Vagina (tissue), 2 donors: Measurements from ENCODE around the gene FUCA1.
"Not testable (repeated sequence)": the region's sequence is repeated elsewhere in the genome, so short reads cannot be mapped to it uniquely, and the experiment has no call there.

ENCODE experiments used
- POLR2A ChIP-seq, 2 donors: fragments of 450-650 bp; IDR thresholded peaks; one replicate each; pipeline ENCODE4 v1.6.1; 2017; ENCODE audit warnings: antibody characterized with exemption in 2 of 2, mild to moderate bottlenecking in 2 of 2, moderate library complexity in 2 of 2
- POLR2AphosphoS5 ChIP-seq, 2 donors: sonication (generic); formaldehyde crosslinking; IDR thresholded peaks; one replicate each; pipeline ENCODE4 v1.9.0; 2017; ENCODE audit warnings: antibody characterized with exemption in 2 of 2, mild to moderate bottlenecking in 2 of 2, low read depth in 1 of 2; ENCODE audit not compliant: insufficient read depth in 1 of 2
- TF ChIP-seq, protein P1 (sequence below), 3 experiments: fragments of 450-650 bp in 2 of 3; fragments of 200-600 bp in 1 of 3; sonication (generic) in 1 of 3; IDR thresholded peaks; one replicate each; pipeline ENCODE4 v1.5.1; 2017 to 2019; ENCODE audit warnings: antibody characterized with exemption in 3 of 3, mild to moderate bottlenecking in 2 of 3, moderate library complexity in 2 of 3

DNA sequence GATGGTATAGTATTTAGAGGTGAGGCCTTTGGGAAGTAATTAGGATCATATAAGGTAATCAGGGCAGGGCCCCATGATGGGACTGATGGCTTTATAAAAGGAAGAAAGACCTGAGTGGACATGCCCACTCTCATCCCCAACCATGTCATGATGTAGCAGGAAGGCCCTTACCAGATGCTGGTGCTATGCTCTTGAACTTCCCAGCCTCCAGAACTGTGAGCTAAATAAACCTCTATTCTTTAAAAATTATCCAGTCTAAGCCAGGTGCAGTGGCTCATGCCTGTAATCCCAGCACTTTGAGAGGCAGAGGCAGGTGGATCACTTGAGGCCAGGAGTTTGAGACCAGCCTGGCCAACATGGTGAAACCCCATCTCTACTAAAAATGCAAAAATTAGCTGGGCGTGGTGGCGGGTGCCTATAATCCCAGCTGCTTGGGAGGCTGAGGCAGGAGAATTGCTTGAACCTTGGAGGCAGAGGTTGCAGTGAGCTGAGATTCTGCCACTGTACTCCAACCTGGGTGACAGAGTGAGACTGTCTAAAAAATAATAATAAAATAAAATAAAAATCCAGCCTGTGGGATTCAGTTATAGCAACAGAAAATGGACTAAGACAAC lies 20.5 kb downstream of the FUCA1 start:
- TF ChIP-seq, protein P1, sequence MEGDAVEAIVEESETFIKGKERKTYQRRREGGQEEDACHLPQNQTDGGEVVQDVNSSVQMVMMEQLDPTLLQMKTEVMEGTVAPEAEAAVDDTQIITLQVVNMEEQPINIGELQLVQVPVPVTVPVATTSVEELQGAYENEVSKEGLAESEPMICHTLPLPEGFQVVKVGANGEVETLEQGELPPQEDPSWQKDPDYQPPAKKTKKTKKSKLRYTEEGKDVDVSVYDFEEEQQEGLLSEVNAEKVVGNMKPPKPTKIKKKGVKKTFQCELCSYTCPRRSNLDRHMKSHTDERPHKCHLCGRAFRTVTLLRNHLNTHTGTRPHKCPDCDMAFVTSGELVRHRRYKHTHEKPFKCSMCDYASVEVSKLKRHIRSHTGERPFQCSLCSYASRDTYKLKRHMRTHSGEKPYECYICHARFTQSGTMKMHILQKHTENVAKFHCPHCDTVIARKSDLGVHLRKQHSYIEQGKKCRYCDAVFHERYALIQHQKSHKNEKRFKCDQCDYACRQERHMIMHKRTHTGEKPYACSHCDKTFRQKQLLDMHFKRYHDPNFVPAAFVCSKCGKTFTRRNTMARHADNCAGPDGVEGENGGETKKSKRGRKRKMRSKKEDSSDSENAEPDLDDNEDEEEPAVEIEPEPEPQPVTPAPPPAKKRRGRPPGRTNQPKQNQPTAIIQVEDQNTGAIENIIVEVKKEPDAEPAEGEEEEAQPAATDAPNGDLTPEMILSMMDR (IDR thresholded peaks at IDR 0.05) = not testable (repeated sequence)
- TF ChIP-seq POLR2AphosphoS5 (IDR thresholded peaks at IDR 0.05; ENCODE audit: insufficient read depth in 1 of 2, low read depth in 1 of 2); POLR2A (IDR thresholded peaks at IDR 0.05): not testable (repeated sequence)
